ENCODE measurements around the gene PCDHGA5. TPM values are rescaled to one million over a fixed set of nuclear protein-coding genes. Genes with fewer than 3 reads are reported as not detected.

PCDHGA5 gene
- total RNA-seq, 1 experiment from 2014 or later, result 2.0 TPM

- TF ChIP-seq CBFB (CRISPR knock-in tag; IDR thresholded peaks at IDR 0.05; ENCODE audit: low read depth), result no peak
- TF ChIP-seq RORB (CRISPR knock-in tag; IDR thresholded peaks at IDR 0.05), result no peak
Observed at GRCh38 chr5:141398608-141399007, 34.6 kb downstream of the PCDHGA5 start (continued).

- POLR2A ChIA-PET, result no interaction called here
- TF ChIP-seq NFYB (CRISPR knock-in tag; conservative IDR thresholded peaks at IDR 0.05; ENCODE audit: low read depth), result no peak
- TF ChIP-seq E2F5 (CRISPR knock-in tag; IDR thresholded peaks at IDR 0.05), result no peak
- no peak for TF ChIP-seq STAT6 (CRISPR knock-in tag; conservative IDR thresholded peaks at IDR 0.05; ENCODE audit: low read depth)
- no peak for TF ChIP-seq ZBTB43 (CRISPR knock-in tag; IDR thresholded peaks at IDR 0.05)
- TF ChIP-seq NR3C1 (CRISPR knock-in tag; conservative IDR thresholded peaks at IDR 0.05; ENCODE audit: low read depth), result no peak
- no peak for TF ChIP-seq ZNF425 (CRISPR knock-in tag; conservative IDR thresholded peaks at IDR 0.05)
- no peak for TF ChIP-seq ELF4 (CRISPR knock-in tag; IDR thresholded peaks at IDR 0.05; ENCODE audit: low read depth)
- H3K9me3 Mint-ChIP-seq, result peaks cover 55% of the 10 kb centered on the region
- ATAC-seq (no peak), DNase-seq (ENCODE audit: low spot score) (no peak)
- no peaks in the 10 kb centered on the region for H3K4me1 Mint-ChIP-seq
- no peak overlapping the region for H3K27ac Mint-ChIP-seq
- CTCF ChIA-PET, result interaction anchor here (0.6 to 2.0 kb wide), 4 partner anchors 12 to 30 kb away, joined by 3 to 5 read pairs (median 4); partner anchors contain the start of genes PCDHGA10, PCDHGB3, PCDHGB4 and PCDHGB7
- no peak overlapping the region for H3K4me3 Mint-ChIP-seq
- peaks cover 64% of the 10 kb centered on the region for H3K36me3 Mint-ChIP-seq
- H3K27me3 Mint-ChIP-seq (ENCODE audit: low read depth), result peaks cover 14% of the 10 kb centered on the region
Observed at GRCh38 chr5:141399555-141400258, 35.7 kb downstream of the PCDHGA5 start.

GRCh38 chr5:141402553-141403243, 38.7 kb downstream of the PCDHGA5 start, which contains the start of gene PCDHGA9:
PCDHGA9 (plus strand) TSS chr5:141402778; CDS start chr5:141402953, 175 bp downstream.
- no peak for DNase-seq (ENCODE audit: low spot score)
- no peak for ATAC-seq
- no peaks in the 10 kb centered on the region for H3K4me1 Mint-ChIP-seq
- peaks cover 43% of the 10 kb centered on the region for H3K9me3 Mint-ChIP-seq
- H3K27ac Mint-ChIP-seq, result no peak within 1 kb of the TSS
- H3K4me3 Mint-ChIP-seq, result no peak within 1 kb of the TSS
- POLR2A ChIA-PET, result no interaction called here
- peaks cover 50% of the 10 kb centered on the region for H3K36me3 Mint-ChIP-seq
- H3K27me3 Mint-ChIP-seq (ENCODE audit: low read depth), result peaks cover 14% of the 10 kb centered on the region
- CTCF ChIA-PET, result interaction anchor here (0.5 to 1.7 kb wide), 9 partner anchors 10 to 161 kb away, joined by 4 to 15 read pairs (median 5); partner anchors contain the start of genes PCDHGA10, PCDHGA11, PCDHGA8 and PCDHGB3
- TF ChIP-seq ZNF423 (CRISPR knock-in tag; IDR thresholded peaks at IDR 0.05) (no peak), ATF1 (CRISPR knock-in tag; IDR thresholded peaks at IDR 0.05) (no peak), HMGA2 (CRISPR knock-in tag; IDR thresholded peaks at IDR 0.05) (no peak), ZNF512 (CRISPR knock-in tag; IDR thresholded peaks at IDR 0.05; ENCODE audit: borderline replicate concordance) (no peak), AR (CRISPR knock-in tag; IDR thresholded peaks at IDR 0.05) (no peak), ZBTB43 (CRISPR knock-in tag; IDR thresholded peaks at IDR 0.05) (no peak), TEAD4 (CRISPR knock-in tag; IDR thresholded peaks at IDR 0.05) (no peak), FOXK1 (CRISPR knock-in tag; IDR thresholded peaks at IDR 0.05) (no peak)
